Stimulated activated naive CD8-positive, alpha-beta T cell treated with anti-CD3 and anti-CD28 coated beads, Interleukin-15, Interleukin-2, amounts not matched to agents 100 ng/mL and 50 ng/mL, for 24 hours (primary cell): ENCODE data around the gene KIR2DL1.
"Not testable (repeated sequence)": the region's sequence is repeated elsewhere in the genome, so short reads cannot be mapped to it uniquely, and the experiment has no call there.

ENCODE experiments used
- H3K27ac Mint-ChIP-seq: one replicate; pipeline ENCODE4 v1.8.0; 2021; ENCODE audit warnings: mild to moderate bottlenecking, mixed read lengths
- H3K27me3 Mint-ChIP-seq: one replicate; pipeline ENCODE4 v1.8.0; 2021; ENCODE audit warnings: mixed read lengths
- H3K36me3 Mint-ChIP-seq: one replicate; pipeline ENCODE4 v1.8.0; 2021; ENCODE audit warnings: low read depth, mixed read lengths
- H3K4me1 Mint-ChIP-seq: one replicate; pipeline ENCODE4 v1.8.0; 2021; ENCODE audit warnings: low read depth, mixed read lengths
- H3K4me3 Mint-ChIP-seq: one replicate; pipeline ENCODE4 v1.8.0; 2021; ENCODE audit warnings: mild to moderate bottlenecking, mixed read lengths
- H3K9me3 Mint-ChIP-seq: one replicate; pipeline ENCODE4 v1.8.0; 2021; ENCODE audit warnings: mixed read lengths

KIR2DL1 gene

GRCh38 chr19:54769646-54770045 is at the start of gene KIR2DL1:
TSS of gene KIR2DL1 (plus strand) at chr19:54769793. CDS start at chr19:54769851, 58 bp downstream.
- H3K9me3 Mint-ChIP-seq, H3K27ac Mint-ChIP-seq, H3K36me3 Mint-ChIP-seq, H3K4me3 Mint-ChIP-seq, H3K27me3 Mint-ChIP-seq, H3K4me1 Mint-ChIP-seq: not testable (repeated sequence)

DNA sequence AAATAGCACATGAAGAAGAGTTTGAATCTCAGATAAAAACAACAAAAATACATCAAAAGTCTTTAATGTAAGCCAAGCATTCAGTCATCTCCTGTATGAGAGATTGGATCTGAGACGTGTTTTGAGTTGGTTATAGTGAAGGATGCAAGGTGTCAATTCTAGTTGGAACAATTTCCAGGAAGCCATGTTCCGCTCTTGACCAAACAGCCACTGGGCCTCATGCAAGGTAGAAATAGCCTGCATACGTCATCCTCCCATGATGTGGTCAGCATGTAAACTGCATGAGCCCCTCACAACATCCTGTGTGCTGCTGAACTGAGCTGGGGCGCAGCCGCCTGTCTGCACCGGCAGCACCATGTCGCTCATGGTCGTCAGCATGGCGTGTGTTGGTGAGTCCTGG is 45.5 kb upstream of the KIR2DL1 start, which contains the start of gene KIR3DL3:
Gene KIR3DL3 (plus strand): TSS at position 301 of the 400 bp plus-strand sequence. CDS start 55 bp downstream, at position 356.
- Mint-ChIP-seq H3K27me3 (peaks cover 15% of the 10 kb centered on the region), H3K4me1 (no peaks in the 10 kb centered on the region)

GRCh38 chr19:54724644-54725043 is 44.9 kb upstream of the KIR2DL1 start:
- no peak overlapping the region for H3K4me3 Mint-ChIP-seq
- H3K4me1 Mint-ChIP-seq = no peaks in the 10 kb centered on the region
- H3K36me3 Mint-ChIP-seq = no peaks in the 10 kb centered on the region
- H3K27ac Mint-ChIP-seq = no peak overlapping the region
- H3K9me3 Mint-ChIP-seq = peaks cover 22% of the 10 kb centered on the region
- peaks cover 15% of the 10 kb centered on the region for H3K27me3 Mint-ChIP-seq

More for the DNA sequence above, 45.5 kb upstream of the KIR2DL1 start, which contains the start of gene KIR3DL3:
- Mint-ChIP-seq H3K27ac (no peak within 1 kb of the TSS), H3K4me3 (no peak within 1 kb of the TSS), H3K36me3 (no peaks in the 10 kb centered on the region), H3K9me3 (peaks cover 27% of the 10 kb centered on the region)

GRCh38 chr19:54725321-54725720 is 44.3 kb upstream of the KIR2DL1 start:
- Mint-ChIP-seq H3K4me1 (no peaks in the 10 kb centered on the region), H3K36me3 (no peaks in the 10 kb centered on the region), H3K27me3 (peaks cover 11% of the 10 kb centered on the region), H3K27ac (no peak overlapping the region), H3K4me3 (no peak overlapping the region), H3K9me3 (peaks cover 18% of the 10 kb centered on the region)

DNA sequence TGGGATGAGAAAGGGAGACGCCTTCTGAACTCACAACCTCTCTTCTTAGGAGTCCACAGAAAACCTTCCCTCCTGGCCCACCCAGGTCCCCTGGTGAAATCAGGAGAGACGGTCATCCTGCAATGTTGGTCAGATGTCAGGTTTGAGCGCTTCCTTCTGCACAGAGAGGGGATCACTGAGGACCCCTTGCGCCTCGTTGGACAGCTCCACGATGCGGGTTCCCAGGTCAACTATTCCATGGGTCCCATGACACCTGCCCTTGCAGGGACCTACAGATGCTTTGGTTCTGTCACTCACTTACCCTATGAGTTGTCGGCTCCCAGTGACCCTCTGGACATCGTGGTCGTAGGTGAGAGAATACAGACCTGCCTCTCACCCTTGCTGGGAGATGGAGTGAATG is 42.0 kb upstream of the KIR2DL1 start:
- H3K36me3 Mint-ChIP-seq = no peaks in the 10 kb centered on the region
- no peak overlapping the region for H3K4me3 Mint-ChIP-seq
- peaks cover 14% of the 10 kb centered on the region for H3K27me3 Mint-ChIP-seq
- no peaks in the 10 kb centered on the region for H3K4me1 Mint-ChIP-seq
- peaks cover 7% of the 10 kb centered on the region for H3K9me3 Mint-ChIP-seq
- H3K27ac Mint-ChIP-seq = no peak overlapping the region

- Mint-ChIP-seq H3K36me3 (no peaks in the 10 kb centered on the region), H3K4me3 (no peak overlapping the region), H3K27ac (no peak overlapping the region), H3K27me3 (peaks cover 15% of the 10 kb centered on the region), H3K9me3 (peaks cover 2% of the 10 kb centered on the region), H3K4me1 (no peaks in the 10 kb centered on the region)
Observed at GRCh38 chr19:54728167-54728566, 41.4 kb upstream of the KIR2DL1 start.

GRCh38 chr19:54729416-54730188 is 40.0 kb upstream of the KIR2DL1 start:
- Mint-ChIP-seq H3K36me3 (no peaks in the 10 kb centered on the region), H3K4me1 (no peaks in the 10 kb centered on the region), H3K9me3 (no peaks in the 10 kb centered on the region), H3K27ac (no peak overlapping the region), H3K4me3 (no peak overlapping the region), H3K27me3 (peaks cover 15% of the 10 kb centered on the region)

DNA sequence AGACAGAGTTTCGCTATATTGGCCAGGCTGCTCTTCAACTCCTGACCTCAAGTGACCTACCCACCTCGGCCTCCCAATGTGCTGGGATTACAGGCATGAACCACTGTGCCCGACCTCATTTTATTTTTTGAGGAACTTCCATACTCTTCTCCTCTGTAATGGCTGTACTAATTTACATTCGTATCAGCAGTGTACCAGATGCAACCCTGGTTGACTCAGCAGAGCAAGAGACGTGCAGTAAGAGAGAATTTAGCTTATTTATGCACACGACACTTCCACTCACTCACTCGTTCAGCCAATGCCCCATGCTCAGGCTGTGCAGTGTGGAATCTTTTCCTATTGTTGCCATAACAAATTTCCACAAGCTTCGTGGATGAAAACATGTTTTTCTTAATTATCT is 38.4 kb upstream of the KIR2DL1 start:
- no peak overlapping the region for H3K4me3 Mint-ChIP-seq
- H3K36me3 Mint-ChIP-seq = no peaks in the 10 kb centered on the region
- no peaks in the 10 kb centered on the region for H3K9me3 Mint-ChIP-seq
- no peaks in the 10 kb centered on the region for H3K4me1 Mint-ChIP-seq
- H3K27me3 Mint-ChIP-seq = peaks cover 15% of the 10 kb centered on the region
- no peak overlapping the region for H3K27ac Mint-ChIP-seq

GRCh38 chr19:54738306-54738705 is 31.3 kb upstream of the KIR2DL1 start, which contains the start of gene KIR2DL3:
TSS of gene KIR2DL3 (plus strand) at chr19:54738513. CDS start at chr19:54738546, 33 bp downstream.
- H3K27me3 Mint-ChIP-seq, H3K4me1 Mint-ChIP-seq, H3K4me3 Mint-ChIP-seq, H3K27ac Mint-ChIP-seq, H3K9me3 Mint-ChIP-seq, H3K36me3 Mint-ChIP-seq: not testable (repeated sequence)

DNA sequence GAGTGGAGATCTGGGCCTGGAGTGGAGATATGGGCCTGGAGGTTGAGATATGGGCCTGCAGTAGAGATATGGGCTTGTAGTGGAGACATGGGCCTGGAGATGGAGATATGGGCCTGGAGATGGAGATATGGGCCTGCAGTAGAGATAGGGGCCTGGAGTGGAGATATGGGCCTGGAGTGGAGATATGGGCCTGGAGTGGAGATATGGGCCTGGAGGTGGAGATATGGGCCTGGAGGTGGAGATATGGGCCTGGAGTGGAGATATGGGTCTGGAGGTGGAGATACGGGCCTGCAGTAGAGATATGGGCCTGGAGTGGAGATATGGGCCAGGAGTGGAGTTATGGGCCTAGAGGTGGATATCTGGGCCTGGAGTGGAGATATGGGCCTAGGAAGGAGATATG is 30.9 kb upstream of the KIR2DL1 start:
- Mint-ChIP-seq H3K4me3 (no peak overlapping the region), H3K27ac (no peak overlapping the region), H3K36me3 (no peaks in the 10 kb centered on the region), H3K27me3 (peaks cover 4% of the 10 kb centered on the region), H3K9me3 (no peaks in the 10 kb centered on the region), H3K4me1 (no peaks in the 10 kb centered on the region)

- Mint-ChIP-seq H3K4me3 (no peak overlapping the region), H3K27me3 (peaks cover 4% of the 10 kb centered on the region), H3K27ac (no peak overlapping the region), H3K36me3 (no peaks in the 10 kb centered on the region), H3K4me1 (no peaks in the 10 kb centered on the region), H3K9me3 (no peaks in the 10 kb centered on the region)
Observed at GRCh38 chr19:54739587-54740497, 29.8 kb upstream of the KIR2DL1 start.

DNA sequence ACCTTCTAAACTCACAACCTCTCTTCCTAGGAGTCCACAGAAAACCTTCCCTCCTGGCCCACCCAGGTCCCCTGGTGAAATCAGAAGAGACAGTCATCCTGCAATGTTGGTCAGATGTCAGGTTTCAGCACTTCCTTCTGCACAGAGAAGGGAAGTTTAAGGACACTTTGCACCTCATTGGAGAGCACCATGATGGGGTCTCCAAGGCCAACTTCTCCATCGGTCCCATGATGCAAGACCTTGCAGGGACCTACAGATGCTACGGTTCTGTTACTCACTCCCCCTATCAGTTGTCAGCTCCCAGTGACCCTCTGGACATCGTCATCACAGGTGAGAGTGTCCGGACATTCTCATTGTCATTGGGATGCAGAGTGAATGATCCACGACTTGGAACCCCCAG is 27.6 kb upstream of the KIR2DL1 start:
- not testable (repeated sequence) for H3K27me3 Mint-ChIP-seq, H3K27ac Mint-ChIP-seq, H3K36me3 Mint-ChIP-seq, H3K4me3 Mint-ChIP-seq, H3K9me3 Mint-ChIP-seq, H3K4me1 Mint-ChIP-seq

GRCh38 chr19:54744080-54744479 is 25.5 kb upstream of the KIR2DL1 start:
- not testable (repeated sequence) for H3K4me1 Mint-ChIP-seq, H3K27me3 Mint-ChIP-seq, H3K27ac Mint-ChIP-seq, H3K9me3 Mint-ChIP-seq, H3K36me3 Mint-ChIP-seq, H3K4me3 Mint-ChIP-seq

- not testable (repeated sequence) for H3K4me1 Mint-ChIP-seq, H3K27ac Mint-ChIP-seq, H3K4me3 Mint-ChIP-seq, H3K9me3 Mint-ChIP-seq, H3K36me3 Mint-ChIP-seq, H3K27me3 Mint-ChIP-seq
Observed at GRCh38 chr19:54747614-54748322, 21.8 kb upstream of the KIR2DL1 start.

DNA sequence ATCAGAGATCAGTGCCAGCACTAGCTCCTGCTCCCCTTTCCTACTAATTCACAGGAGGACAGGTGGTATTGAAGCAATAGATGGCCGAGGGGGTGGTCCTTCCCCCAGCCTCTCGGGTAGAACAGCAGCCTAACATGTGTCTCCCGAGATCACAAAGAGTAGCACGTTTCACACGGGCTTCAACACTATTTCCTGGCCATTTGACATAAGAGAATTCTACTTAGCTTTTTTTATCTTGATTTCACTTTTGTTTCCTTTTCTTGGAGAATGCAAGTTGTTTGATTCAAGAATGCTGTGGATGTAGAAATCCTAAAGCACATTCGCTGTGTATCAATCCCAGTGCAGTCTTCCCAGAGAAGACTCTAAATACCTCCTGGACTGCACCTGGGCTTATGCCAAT is 19.3 kb upstream of the KIR2DL1 start:
- H3K4me1 Mint-ChIP-seq, H3K36me3 Mint-ChIP-seq, H3K27me3 Mint-ChIP-seq, H3K9me3 Mint-ChIP-seq, H3K27ac Mint-ChIP-seq, H3K4me3 Mint-ChIP-seq: not testable (repeated sequence)
